ENCODE results near the gene GABRG3.

The GABRG3 gene

GRCh38 chr15:27342991-27343390 is 372.0 kb downstream of the GABRG3 start:
- TF ChIP-seq CTCF (IDR thresholded peaks at IDR 0.05; ENCODE audit: borderline replicate concordance, insufficient read depth, low read depth, low read length), result no peak
- H3K4me3 ChIP-seq (ENCODE audit: low read depth, low read length), result no peak overlapping the region

GRCh38 chr15:27352136-27352535 is 381.2 kb downstream of the GABRG3 start:
- no peak overlapping the region for H3K4me3 ChIP-seq (ENCODE audit: low read depth, low read length)
- TF ChIP-seq CTCF (IDR thresholded peaks at IDR 0.05; ENCODE audit: borderline replicate concordance, insufficient read depth, low read depth, low read length), result no peak

- TF ChIP-seq CTCF (IDR thresholded peaks at IDR 0.05; ENCODE audit: borderline replicate concordance, insufficient read depth, low read depth, low read length), result no peak
- H3K4me3 ChIP-seq (ENCODE audit: low read depth, low read length), result no peak overlapping the region
These were observed 382.9 kb downstream of the GABRG3 start for GRCh38 chr15:27353856-27354255.

GRCh38 chr15:27358751-27359434 is 387.9 kb downstream of the GABRG3 start:
- no peak overlapping the region for H3K4me3 ChIP-seq (ENCODE audit: low read depth, low read length)
- peak; percentile 50 for TF ChIP-seq CTCF (IDR thresholded peaks at IDR 0.05; ENCODE audit: borderline replicate concordance, insufficient read depth, low read depth, low read length)

GRCh38 chr15:27359586-27359985 is 388.6 kb downstream of the GABRG3 start:
- TF ChIP-seq CTCF (IDR thresholded peaks at IDR 0.05; ENCODE audit: borderline replicate concordance, insufficient read depth, low read depth, low read length), result no peak
- no peak overlapping the region for H3K4me3 ChIP-seq (ENCODE audit: low read depth, low read length)

- no peak for TF ChIP-seq CTCF (IDR thresholded peaks at IDR 0.05; ENCODE audit: borderline replicate concordance, insufficient read depth, low read depth, low read length)
- no peak overlapping the region for H3K4me3 ChIP-seq (ENCODE audit: low read depth, low read length)
These were observed 389.3 kb downstream of the GABRG3 start for GRCh38 chr15:27360316-27360715.

GRCh38 chr15:27361438-27361837 is 390.5 kb downstream of the GABRG3 start:
- TF ChIP-seq CTCF (IDR thresholded peaks at IDR 0.05; ENCODE audit: borderline replicate concordance, insufficient read depth, low read depth, low read length), result no peak
- no peak overlapping the region for H3K4me3 ChIP-seq (ENCODE audit: low read depth, low read length)

Measured in GM12875 (cell line).